K562 (cell line): ENCODE data around the gene TAS1R3. TPM values are rescaled to one million over a fixed set of nuclear protein-coding genes. Genes with fewer than 3 reads are reported as not detected.

Source experiments
- ATF7 ChIP-seq: fragments of 450-650 bp; IDR thresholded peaks from 2 replicates; pipeline ENCODE4 v1.7.1; 2014; ENCODE audit warnings: mild to moderate bottlenecking, moderate library complexity
- CCNT2 ChIP-seq: IDR thresholded peaks from 2 replicates; pipeline ENCODE4 v1.6.1; 2011; ENCODE audit warnings: borderline replicate concordance, low read depth, mild to moderate bottlenecking, moderate library complexity, mixed read lengths, low read length; ENCODE audit not compliant: insufficient read length; ENCODE audit errors: extremely low read depth
- ETS2 ChIP-seq: IDR thresholded peaks from 2 replicates; pipeline ENCODE4 v1.6.1; 2016; ENCODE audit warnings: borderline replicate concordance, missing genetic modification characterization, mild to moderate bottlenecking, moderate library complexity, missing compliant biosample characterization; ENCODE audit not compliant: poor library complexity, severe bottlenecking
- HDAC3 ChIP-seq: fragments of 450-650 bp; IDR thresholded peaks from 2 replicates; pipeline ENCODE4 v1.6.1; 2018; ENCODE audit warnings: borderline replicate concordance, mild to moderate bottlenecking, moderate library complexity; ENCODE audit not compliant: partially characterized antibody
- SOX6 ChIP-seq: fragments of 450-650 bp; IDR thresholded peaks from 2 replicates; pipeline ENCODE4 v1.6.1; 2014; ENCODE audit warnings: mild to moderate bottlenecking
- polyA plus RNA-seq, 8 experiments: library from polyadenylated mRNA; depleted of rRNA in 4 of 8; stranded (reverse) in 5 of 8; unstranded in 3 of 8; fragments of >200 nt; fragmentation: Nextera tagmentation in 2 of 8; fragmentation: Illumina TruSeq in 1 of 8; extraction: Ambion mirVana in 2 of 8; extraction: Trizol in 1 of 8; gene quantifications; 2 replicates each; pipeline versions ENCODE4 v1.2.1 to v1.2.3, GENCODE V29; 2011 to 2014; ENCODE audit warnings: inconsistent platforms in 1 of 8, missing spikeins in 1 of 8
- total RNA-seq, 7 experiments: library from RNA; depleted of rRNA in 6 of 7; stranded (reverse); fragments of >200 nt in 6 of 7; fragmentation: Illumina TruSeq in 2 of 7; extraction: Trizol in 2 of 7; gene quantifications; 2 replicates each; pipeline versions ENCODE4 v1.2.1 to v1.2.3, GENCODE V29; 2011 to 2021; ENCODE audit warnings: low replicate concordance in 1 of 7
- TF ChIP-seq, protein P1 (sequence below), 2 experiments: fragments of 450-650 bp in 1 of 2; sonication (generic) in 1 of 2; formaldehyde crosslinking in 1 of 2; IDR thresholded peaks; 2 replicates each; pipeline versions ENCODE4 v1.7.1 to v1.9.0; 2016 to 2022; ENCODE audit warnings: inconsistent platforms in 1 of 2, mild to moderate bottlenecking in 1 of 2, missing genetic modification reagents in 1 of 2
- TF ChIP-seq, protein P2 (sequence below): sonication (generic); formaldehyde crosslinking; IDR thresholded peaks from 2 replicates; pipeline ENCODE4 v1.8.1; 2023; ENCODE audit warnings: mild to moderate bottlenecking, missing genetic modification reagents
- TF ChIP-seq, protein P3 (sequence below): fragments of 450-650 bp; formaldehyde crosslinking; IDR thresholded peaks from 2 replicates; pipeline ENCODE4 v1.4.0; 2020; ENCODE audit warnings: mild to moderate bottlenecking, mixed read lengths
- TF ChIP-seq, protein P4 (sequence below), 2 experiments: IDR thresholded peaks; 2 replicates each; pipeline ENCODE4 v1.6.1; 2011; ENCODE audit warnings: borderline replicate concordance in 1 of 2, control low read depth in 1 of 2, low read depth in 1 of 2, low read length in 1 of 2, mild to moderate bottlenecking in 1 of 2, mixed read lengths in 1 of 2, moderate library complexity in 1 of 2; ENCODE audit not compliant: insufficient read depth in 1 of 2, insufficient read length in 1 of 2, poor library complexity in 1 of 2, severe bottlenecking in 1 of 2; ENCODE audit errors: extremely low read depth in 1 of 2

TAS1R3 gene
- total and polyA plus RNA-seq, 9 of the 15 experiments (the other 6 are each of a cell fraction or from before 2014, with no cell fraction given): 0.07 to 0.13 TPM; not detected in 7

DNA sequence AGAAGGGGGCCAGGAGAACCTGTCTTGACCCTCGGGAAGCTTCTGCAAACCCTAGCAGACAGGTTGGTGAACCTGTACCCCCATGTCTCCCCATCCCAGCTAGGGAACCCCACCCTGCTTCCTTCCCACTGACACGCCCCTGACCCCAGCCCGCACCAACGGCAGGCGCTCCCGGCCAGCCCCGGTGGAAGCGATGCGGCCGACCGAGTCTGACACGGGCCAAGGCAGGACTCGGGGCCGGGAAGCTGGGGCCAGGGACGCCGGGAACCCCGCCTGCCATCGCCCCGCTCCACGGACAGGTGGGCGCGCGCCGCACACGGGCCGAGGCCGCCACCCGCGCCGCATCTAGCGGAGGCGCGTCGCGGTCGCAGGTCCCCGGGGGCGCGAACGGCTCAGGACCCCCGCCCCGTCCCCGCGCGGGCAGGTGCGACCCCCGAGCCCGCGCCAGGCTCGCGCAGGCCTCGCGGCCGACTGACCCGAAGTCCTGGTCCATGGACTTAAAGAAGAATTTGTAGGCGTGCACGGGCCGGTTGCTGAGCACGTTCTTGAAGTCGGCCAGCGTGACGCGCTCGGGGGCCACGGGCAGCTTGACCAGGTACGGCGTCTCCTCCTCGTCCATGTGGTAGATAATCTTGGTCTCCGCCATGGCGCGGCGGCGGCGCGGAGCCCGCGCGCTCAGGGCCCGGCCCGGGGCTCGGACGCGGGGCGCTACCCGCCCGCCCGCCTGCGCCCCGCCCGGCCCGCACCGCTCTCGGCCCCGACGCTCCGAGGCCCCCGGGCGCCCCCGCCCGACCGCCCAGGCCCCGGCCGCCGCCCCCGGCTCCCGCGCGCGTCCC is 17.6 kb downstream of the TAS1R3 start (continued):
- TF ChIP-seq, protein P1, sequence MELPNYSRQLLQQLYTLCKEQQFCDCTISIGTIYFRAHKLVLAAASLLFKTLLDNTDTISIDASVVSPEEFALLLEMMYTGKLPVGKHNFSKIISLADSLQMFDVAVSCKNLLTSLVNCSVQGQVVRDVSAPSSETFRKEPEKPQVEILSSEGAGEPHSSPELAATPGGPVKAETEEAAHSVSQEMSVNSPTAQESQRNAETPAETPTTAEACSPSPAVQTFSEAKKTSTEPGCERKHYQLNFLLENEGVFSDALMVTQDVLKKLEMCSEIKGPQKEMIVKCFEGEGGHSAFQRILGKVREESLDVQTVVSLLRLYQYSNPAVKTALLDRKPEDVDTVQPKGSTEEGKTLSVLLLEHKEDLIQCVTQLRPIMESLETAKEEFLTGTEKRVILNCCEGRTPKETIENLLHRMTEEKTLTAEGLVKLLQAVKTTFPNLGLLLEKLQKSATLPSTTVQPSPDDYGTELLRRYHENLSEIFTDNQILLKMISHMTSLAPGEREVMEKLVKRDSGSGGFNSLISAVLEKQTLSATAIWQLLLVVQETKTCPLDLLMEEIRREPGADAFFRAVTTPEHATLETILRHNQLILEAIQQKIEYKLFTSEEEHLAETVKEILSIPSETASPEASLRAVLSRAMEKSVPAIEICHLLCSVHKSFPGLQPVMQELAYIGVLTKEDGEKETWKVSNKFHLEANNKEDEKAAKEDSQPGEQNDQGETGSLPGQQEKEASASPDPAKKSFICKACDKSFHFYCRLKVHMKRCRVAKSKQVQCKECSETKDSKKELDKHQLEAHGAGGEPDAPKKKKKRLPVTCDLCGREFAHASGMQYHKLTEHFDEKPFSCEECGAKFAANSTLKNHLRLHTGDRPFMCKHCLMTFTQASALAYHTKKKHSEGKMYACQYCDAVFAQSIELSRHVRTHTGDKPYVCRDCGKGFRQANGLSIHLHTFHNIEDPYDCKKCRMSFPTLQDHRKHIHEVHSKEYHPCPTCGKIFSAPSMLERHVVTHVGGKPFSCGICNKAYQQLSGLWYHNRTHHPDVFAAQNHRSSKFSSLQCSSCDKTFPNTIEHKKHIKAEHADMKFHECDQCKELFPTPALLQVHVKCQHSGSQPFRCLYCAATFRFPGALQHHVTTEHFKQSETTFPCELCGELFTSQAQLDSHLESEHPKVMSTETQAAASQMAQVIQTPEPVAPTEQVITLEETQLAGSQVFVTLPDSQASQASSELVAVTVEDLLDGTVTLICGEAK (IDR thresholded peaks at IDR 0.05): 0 out of 2 replicates have a peak, but pooled peaks have one; percentile 42
- TF ChIP-seq, protein P1 (CRISPR knock-in tag; IDR thresholded peaks at IDR 0.05): no peak
- TF ChIP-seq, protein P2, sequence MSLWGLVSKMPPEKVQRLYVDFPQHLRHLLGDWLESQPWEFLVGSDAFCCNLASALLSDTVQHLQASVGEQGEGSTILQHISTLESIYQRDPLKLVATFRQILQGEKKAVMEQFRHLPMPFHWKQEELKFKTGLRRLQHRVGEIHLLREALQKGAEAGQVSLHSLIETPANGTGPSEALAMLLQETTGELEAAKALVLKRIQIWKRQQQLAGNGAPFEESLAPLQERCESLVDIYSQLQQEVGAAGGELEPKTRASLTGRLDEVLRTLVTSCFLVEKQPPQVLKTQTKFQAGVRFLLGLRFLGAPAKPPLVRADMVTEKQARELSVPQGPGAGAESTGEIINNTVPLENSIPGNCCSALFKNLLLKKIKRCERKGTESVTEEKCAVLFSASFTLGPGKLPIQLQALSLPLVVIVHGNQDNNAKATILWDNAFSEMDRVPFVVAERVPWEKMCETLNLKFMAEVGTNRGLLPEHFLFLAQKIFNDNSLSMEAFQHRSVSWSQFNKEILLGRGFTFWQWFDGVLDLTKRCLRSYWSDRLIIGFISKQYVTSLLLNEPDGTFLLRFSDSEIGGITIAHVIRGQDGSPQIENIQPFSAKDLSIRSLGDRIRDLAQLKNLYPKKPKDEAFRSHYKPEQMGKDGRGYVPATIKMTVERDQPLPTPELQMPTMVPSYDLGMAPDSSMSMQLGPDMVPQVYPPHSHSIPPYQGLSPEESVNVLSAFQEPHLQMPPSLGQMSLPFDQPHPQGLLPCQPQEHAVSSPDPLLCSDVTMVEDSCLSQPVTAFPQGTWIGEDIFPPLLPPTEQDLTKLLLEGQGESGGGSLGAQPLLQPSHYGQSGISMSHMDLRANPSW: 0 out of 2 replicates have a peak, but pooled peaks have one; percentile 31
- TF ChIP-seq ATF7 (peak; percentile 24; the same call in 1 of the 2 replicates), CCNT2 (peak; percentile 20), SOX6 (no peak), ETS2 (tag) (no peak), HDAC3 (no peak)
- TF ChIP-seq, protein P3, sequence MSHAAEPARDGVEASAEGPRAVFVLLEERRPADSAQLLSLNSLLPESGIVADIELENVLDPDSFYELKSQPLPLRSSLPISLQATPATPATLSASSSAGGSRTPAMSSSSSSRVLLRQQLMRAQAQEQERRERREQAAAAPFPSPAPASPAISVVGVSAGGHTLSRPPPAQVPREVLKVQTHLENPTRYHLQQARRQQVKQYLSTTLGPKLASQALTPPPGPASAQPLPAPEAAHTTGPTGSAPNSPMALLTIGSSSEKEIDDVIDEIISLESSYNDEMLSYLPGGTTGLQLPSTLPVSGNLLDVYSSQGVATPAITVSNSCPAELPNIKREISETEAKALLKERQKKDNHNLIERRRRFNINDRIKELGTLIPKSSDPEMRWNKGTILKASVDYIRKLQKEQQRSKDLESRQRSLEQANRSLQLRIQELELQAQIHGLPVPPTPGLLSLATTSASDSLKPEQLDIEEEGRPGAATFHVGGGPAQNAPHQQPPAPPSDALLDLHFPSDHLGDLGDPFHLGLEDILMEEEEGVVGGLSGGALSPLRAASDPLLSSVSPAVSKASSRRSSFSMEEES: no peak
- TF ChIP-seq, protein P4, sequence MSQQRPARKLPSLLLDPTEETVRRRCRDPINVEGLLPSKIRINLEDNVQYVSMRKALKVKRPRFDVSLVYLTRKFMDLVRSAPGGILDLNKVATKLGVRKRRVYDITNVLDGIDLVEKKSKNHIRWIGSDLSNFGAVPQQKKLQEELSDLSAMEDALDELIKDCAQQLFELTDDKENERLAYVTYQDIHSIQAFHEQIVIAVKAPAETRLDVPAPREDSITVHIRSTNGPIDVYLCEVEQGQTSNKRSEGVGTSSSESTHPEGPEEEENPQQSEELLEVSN (IDR thresholded peaks at IDR 0.05; ENCODE audit: borderline replicate concordance in 1 of 2, extremely low read depth in 1 of 2, insufficient read depth in 1 of 2, insufficient read length in 1 of 2, low read depth in 1 of 2, low read length in 1 of 2, poor library complexity in 1 of 2, severe bottlenecking in 1 of 2): peak; percentile 26
